Gastroesophageal sphincter (tissue), 4 donors: Measurements from ENCODE around the gene MC5R. TPM values are rescaled to one million over a fixed set of nuclear protein-coding genes. Genes with fewer than 3 reads are reported as not detected.
"Not testable (repeated sequence)": the region's sequence is repeated elsewhere in the genome, so short reads cannot be mapped to it uniquely, and the experiment has no call there.

ENCODE experiments used
- ATAC-seq: fragments of 150-250 bp; one replicate; pipeline ENCODE4 v1.9.1; 2016; ENCODE audit warnings: mild to moderate bottlenecking, moderate library complexity
- H3K27ac ChIP-seq, 4 donors: fragments of 200-600 bp; sonication (generic) in 3 of 4; 1 replicate in 3 of 4; 2 replicates in 1 of 4; pipeline ENCODE4 v1.5.1; 2016 to 2019
- H3K27me3 ChIP-seq: fragments of 200-600 bp; sonication (generic); one replicate; pipeline ENCODE4 v1.5.1; 2019
- H3K36me3 ChIP-seq, 2 donors: fragments of 200-600 bp; sonication (generic); one replicate each; pipeline ENCODE4 v1.5.1; 2019; ENCODE audit warnings: control low read depth in 1 of 2
- H3K4me1 ChIP-seq, 3 donors: fragments of 200-600 bp; sonication (generic); 1 replicate in 2 of 3; 2 replicates in 1 of 3; pipeline ENCODE4 v1.5.1; 2016 to 2019; ENCODE audit warnings: control low read depth in 2 of 3
- H3K4me3 ChIP-seq, 2 donors: fragments of 200-600 bp; sonication (generic); one replicate each; pipeline ENCODE4 v1.5.1; 2019; ENCODE audit warnings: mild to moderate bottlenecking in 1 of 2, moderate library complexity in 1 of 2
- H3K9me3 ChIP-seq, 3 donors: fragments of 200-600 bp; sonication (generic); one replicate each; pipeline ENCODE4 v1.5.1; 2017 to 2019; ENCODE audit warnings: control low read depth in 2 of 3
- EP300 ChIP-seq: sonication (generic); formaldehyde crosslinking; IDR thresholded peaks from one replicate; pipeline ENCODE4 v1.6.1; 2017; ENCODE audit warnings: antibody characterized with exemption, mild to moderate bottlenecking
- POLR2A ChIP-seq, 2 donors: fragments of 450-650 bp; IDR thresholded peaks; one replicate each; pipeline ENCODE4 v1.6.1; 2017; ENCODE audit warnings: antibody characterized with exemption in 2 of 2, mild to moderate bottlenecking in 2 of 2, moderate library complexity in 1 of 2
- POLR2AphosphoS5 ChIP-seq: sonication (generic); formaldehyde crosslinking; IDR thresholded peaks from one replicate; pipeline ENCODE4 v1.6.1; 2017; ENCODE audit warnings: antibody characterized with exemption
- WGBS, 2 donors: methylation state at CpG; one replicate each; pipeline ENCODE4 v1.1.5; 2018; ENCODE audit warnings: low coverage in 1 of 2; 5-methylcytosine and 5-hydroxymethylcytosine counted together
- total RNA-seq, 4 donors: library from RNA; depleted of rRNA; stranded (reverse); fragments of >200 nt; gene quantifications; one replicate each; pipeline ENCODE4 v1.1.0, GENCODE V29; 2016
- TF ChIP-seq, protein P1 (sequence below), 4 experiments: fragments of 200-600 bp in 2 of 4; fragments of 450-650 bp in 2 of 4; sonication (generic) in 1 of 4; IDR thresholded peaks; one replicate each; pipeline ENCODE4 v1.5.1; 2017 to 2019; ENCODE audit warnings: antibody characterized with exemption in 4 of 4, mild to moderate bottlenecking in 2 of 4, moderate library complexity in 2 of 4

MC5R gene
- total RNA-seq, 4 donors from 2014 or later = not detected

DNA sequence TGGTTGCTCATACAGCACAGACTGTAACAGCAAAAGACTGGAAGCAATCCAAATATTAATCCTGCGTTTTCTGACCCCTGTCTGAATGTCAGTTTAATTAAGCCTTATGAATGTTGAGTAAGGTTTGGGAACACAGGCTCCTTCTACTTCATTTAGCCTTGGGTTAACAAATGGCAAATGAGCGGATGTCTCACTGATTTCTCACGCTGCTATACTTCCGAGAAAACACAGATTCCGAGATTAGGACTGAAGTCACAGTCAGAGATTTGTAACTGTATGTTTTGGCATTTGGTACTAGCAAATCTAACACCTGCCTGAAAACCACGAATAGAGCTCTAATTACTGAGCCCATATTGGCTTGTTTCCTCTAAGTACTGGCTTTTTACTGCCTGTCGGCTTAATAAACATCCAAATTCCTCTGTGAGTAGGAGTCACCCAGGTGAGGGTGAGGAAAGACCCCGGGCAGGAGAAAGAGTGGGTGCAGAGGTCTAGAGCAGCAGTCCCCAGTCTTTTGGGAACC lies 10.6 kb downstream of the MC5R start:
- WGBS, 2 donors = 66 to 71% methylated on average over 4 to 8 of the region's 8 CpGs
- ATAC-seq = no peak
- no peaks in the 10 kb centered on the region for H3K36me3 ChIP-seq
- no peak overlapping the region for H3K4me3 ChIP-seq
- no peaks in the 10 kb centered on the region for H3K9me3 ChIP-seq
- no peak overlapping the region for H3K27ac ChIP-seq
- H3K27me3 ChIP-seq = peaks cover 47% of the 10 kb centered on the region
- no peaks in the 10 kb centered on the region for H3K4me1 ChIP-seq
- no peak for TF ChIP-seq POLR2A (IDR thresholded peaks at IDR 0.05)

DNA sequence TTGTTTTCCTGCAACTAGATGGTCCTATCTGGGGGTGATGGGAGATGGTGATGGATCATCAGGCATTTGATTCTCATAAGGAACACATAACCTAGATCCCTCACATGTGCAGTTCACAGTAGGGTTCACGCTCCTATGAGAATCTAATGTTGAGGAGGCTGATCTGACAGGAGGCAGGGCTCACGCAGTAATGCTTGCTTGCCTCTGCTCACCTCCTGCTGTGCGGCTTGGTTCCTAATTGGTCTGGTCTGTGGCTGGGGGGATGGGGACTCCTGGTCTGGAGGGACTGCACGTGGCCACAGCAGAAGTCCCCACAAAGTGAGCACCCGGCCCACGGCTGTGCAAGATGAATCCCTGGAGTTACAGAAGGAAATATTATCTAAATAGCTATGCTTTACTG lies 11.3 kb downstream of the MC5R start:
- Histone ChIP-seq H3K4me1 (no peaks in the 10 kb centered on the region), H3K36me3 (no peaks in the 10 kb centered on the region), H3K4me3 (no peak overlapping the region), H3K27me3 (peaks cover 47% of the 10 kb centered on the region), H3K27ac (no peak overlapping the region), H3K9me3 (no peaks in the 10 kb centered on the region)
- ATAC-seq = no peak
- TF ChIP-seq POLR2A (IDR thresholded peaks at IDR 0.05) = no peak
- TF ChIP-seq, protein P1, sequence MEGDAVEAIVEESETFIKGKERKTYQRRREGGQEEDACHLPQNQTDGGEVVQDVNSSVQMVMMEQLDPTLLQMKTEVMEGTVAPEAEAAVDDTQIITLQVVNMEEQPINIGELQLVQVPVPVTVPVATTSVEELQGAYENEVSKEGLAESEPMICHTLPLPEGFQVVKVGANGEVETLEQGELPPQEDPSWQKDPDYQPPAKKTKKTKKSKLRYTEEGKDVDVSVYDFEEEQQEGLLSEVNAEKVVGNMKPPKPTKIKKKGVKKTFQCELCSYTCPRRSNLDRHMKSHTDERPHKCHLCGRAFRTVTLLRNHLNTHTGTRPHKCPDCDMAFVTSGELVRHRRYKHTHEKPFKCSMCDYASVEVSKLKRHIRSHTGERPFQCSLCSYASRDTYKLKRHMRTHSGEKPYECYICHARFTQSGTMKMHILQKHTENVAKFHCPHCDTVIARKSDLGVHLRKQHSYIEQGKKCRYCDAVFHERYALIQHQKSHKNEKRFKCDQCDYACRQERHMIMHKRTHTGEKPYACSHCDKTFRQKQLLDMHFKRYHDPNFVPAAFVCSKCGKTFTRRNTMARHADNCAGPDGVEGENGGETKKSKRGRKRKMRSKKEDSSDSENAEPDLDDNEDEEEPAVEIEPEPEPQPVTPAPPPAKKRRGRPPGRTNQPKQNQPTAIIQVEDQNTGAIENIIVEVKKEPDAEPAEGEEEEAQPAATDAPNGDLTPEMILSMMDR (IDR thresholded peaks at IDR 0.05) = no peak
- TF ChIP-seq EP300 = no peak
- TF ChIP-seq POLR2AphosphoS5 = no peak
- WGBS, 2 donors = 42 to 81% methylated on average over 2 to 4 of the region's 6 CpGs

DNA sequence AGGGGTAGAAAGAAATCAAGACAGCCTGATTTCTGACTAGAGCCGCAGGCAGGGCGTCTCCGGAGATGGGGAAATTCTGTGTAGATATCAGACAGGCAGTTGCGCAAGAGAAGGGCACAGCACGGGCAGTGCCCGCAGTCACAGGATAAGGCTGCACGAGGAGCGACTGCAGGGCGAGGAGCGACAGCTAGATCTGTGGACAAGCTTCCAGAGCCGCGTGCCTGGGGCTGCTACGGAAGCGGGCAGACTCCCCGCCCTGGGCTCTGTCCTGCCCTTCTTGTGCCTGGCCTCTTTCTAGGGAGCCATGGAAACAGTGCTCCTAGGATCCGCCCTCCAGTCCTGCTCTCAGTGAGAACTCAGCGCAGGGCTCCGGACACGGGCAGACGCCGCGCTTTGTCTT lies 12.6 kb downstream of the MC5R start:
- TF ChIP-seq, protein P1 (IDR thresholded peaks at IDR 0.05) = no peak
- TF ChIP-seq EP300 (no peak), POLR2AphosphoS5 (no peak), POLR2A (IDR thresholded peaks at IDR 0.05) (no peak)
- Histone ChIP-seq H3K36me3 (no peaks in the 10 kb centered on the region), H3K9me3 (no peaks in the 10 kb centered on the region), H3K27me3 (peaks cover 35% of the 10 kb centered on the region), H3K27ac (no peak overlapping the region), H3K4me1 (no peaks in the 10 kb centered on the region), H3K4me3 (no peak overlapping the region)
- 80 to 97% methylated on average over 1 to 21 of the region's 22 CpGs for WGBS, 2 donors
- ATAC-seq = no peak

DNA sequence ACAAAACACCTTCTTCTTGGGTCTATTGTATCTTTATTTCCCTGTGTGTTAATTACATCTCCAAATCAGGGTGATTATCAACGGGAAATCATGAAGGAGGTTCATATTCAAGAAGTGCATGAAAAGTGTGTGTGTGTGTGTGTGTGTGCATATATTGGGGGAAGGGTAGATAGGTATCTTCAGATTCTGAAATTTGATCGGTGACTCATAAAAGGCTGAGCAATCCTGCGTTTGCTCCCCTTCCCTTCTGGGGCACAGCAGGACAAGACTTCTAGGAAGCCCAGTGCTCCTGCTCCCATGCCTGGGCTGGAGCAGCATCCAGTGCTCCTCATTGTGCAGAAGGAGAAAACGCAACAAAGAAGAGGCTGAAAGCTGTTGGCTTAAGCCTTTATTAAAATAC lies 25.8 kb downstream of the MC5R start:
- TF ChIP-seq POLR2A (IDR thresholded peaks at IDR 0.05) (no peak), EP300 (no peak), POLR2AphosphoS5 (no peak)
- TF ChIP-seq, protein P1 (IDR thresholded peaks at IDR 0.05) = no peak
- H3K9me3 ChIP-seq = peaks cover 0 to 30% (median 0%) of the 10 kb centered on the region in 3 donors

DNA sequence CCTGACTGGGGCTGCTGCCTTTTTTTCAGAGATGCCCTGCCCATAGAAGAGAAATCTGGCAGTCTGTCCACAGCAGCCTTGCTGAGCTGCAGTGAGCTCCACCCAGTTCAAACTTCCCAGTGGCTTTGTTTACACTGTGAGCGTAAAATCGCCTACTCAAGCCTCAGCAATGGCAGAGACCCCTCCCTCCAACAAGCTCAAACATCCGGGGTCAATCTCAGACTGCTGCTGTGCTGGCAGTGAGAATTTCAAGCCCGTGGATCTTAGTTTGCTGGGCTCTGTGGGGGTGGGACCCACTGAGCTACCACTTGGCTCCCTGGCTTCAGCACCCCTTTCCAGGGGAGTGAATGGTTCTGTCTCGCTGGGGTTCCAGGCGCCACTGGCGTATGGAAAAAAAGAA lies 38.9 kb downstream of the MC5R start:
- H3K27ac ChIP-seq, ATAC-seq, H3K9me3 ChIP-seq, H3K36me3 ChIP-seq, H3K4me3 ChIP-seq, H3K4me1 ChIP-seq: not testable (repeated sequence)
- peaks cover 28% of the 10 kb centered on the region for H3K27me3 ChIP-seq
- WGBS, 2 donors = 10% methylated on average over 2 of the region's 7 CpGs; no CpG with 5 or more reads in 1 of the 2 donors

More for the DNA sequence above, 25.8 kb downstream of the MC5R start:
- H3K4me3 ChIP-seq = no peak overlapping the region
- no peaks in the 10 kb centered on the region for H3K4me1 ChIP-seq
- no peak for ATAC-seq
- 96 to 100% methylated on average over 2 to 3 of the region's 4 CpGs for WGBS, 2 donors
- no peak overlapping the region for H3K27ac ChIP-seq
- H3K36me3 ChIP-seq = no peaks in the 10 kb centered on the region
- no peaks in the 10 kb centered on the region for H3K27me3 ChIP-seq

DNA sequence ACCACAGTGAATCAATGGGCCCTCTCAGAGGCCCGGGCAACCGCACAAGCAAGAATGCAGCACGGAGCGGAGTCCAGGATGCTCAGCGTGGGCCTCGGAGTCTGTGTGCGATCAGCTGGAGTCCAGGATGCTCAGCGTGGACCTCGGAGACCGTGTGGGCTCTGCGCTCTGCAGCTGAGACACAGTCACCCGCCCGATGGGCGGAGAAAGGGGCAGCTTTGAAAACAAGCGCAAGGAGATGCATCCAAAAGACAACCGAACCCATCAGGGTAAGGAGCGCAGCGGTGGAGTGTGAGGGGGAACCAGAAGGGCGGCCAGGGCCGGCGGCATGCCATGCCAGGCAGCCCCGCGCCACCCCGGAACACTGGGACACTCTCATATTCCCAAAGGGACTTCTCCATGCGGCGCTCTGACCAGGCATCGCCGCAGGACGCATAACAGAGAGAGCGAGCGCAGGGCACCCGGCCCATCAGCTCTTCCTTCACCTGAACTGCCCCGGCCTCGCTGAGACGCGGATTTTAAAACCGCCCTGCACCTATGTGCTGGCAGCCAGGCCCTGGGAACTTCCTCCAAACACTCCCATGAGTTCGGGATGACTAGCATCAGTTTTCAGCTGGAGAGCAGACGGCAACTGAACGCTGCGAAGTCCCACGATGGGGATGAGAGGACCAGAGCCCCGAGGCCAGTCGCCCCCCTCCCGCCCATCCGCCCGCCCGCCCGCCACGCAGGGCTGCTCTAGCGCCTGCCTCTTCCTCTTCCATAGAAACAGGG lies 44.7 kb downstream of the MC5R start:
- Histone ChIP-seq H3K9me3 (no peaks in the 10 kb centered on the region), H3K36me3 (no peaks in the 10 kb centered on the region), H3K4me1 (peaks cover 0 to 6% (median 0%) of the 10 kb centered on the region in 3 donors), H3K4me3 (no peak overlapping the region), H3K27ac (no peak overlapping the region), H3K27me3 (peaks cover 72% of the 10 kb centered on the region)
- TF ChIP-seq POLR2AphosphoS5 (no peak), POLR2A (IDR thresholded peaks at IDR 0.05) (no peak)
- 2 to 11% methylated on average over 7 to 15 of the region's 51 CpGs for WGBS, 2 donors
- no peak for ATAC-seq
